Esophagus squamous epithelium (tissue), 4 donors: Measurements from ENCODE around the gene RERE.

Source experiments
- CTCF ChIP-seq, 6 experiments: fragments of 450-650 bp in 4 of 6; fragments of 200-600 bp in 2 of 6; sonication (generic) in 2 of 6; IDR thresholded peaks; one replicate each; pipeline ENCODE4 v1.5.1; 2016 to 2019; ENCODE audit warnings: antibody characterized with exemption in 6 of 6, mild to moderate bottlenecking in 4 of 6, moderate library complexity in 4 of 6
- POLR2A ChIP-seq, 4 donors: fragments of 450-650 bp; IDR thresholded peaks; one replicate each; pipeline ENCODE4 v1.6.1; 2017; ENCODE audit warnings: antibody characterized with exemption in 4 of 4, mild to moderate bottlenecking in 4 of 4, moderate library complexity in 3 of 4

- TF ChIP-seq CTCF (IDR thresholded peaks at IDR 0.05) (no peak), POLR2A (IDR thresholded peaks at IDR 0.05) (no peak)
Observed at GRCh38 chr1:8578936-8579335, 238.5 kb downstream of the RERE start.
